Body of pancreas (tissue), 4 donors: ENCODE measurements around the gene METTL25B. TPM values are rescaled to one million over a fixed set of nuclear protein-coding genes. Genes with fewer than 3 reads are reported as not detected.
"Not testable (repeated sequence)": the region's sequence is repeated elsewhere in the genome, so short reads cannot be mapped to it uniquely, and the experiment has no call there.

ENCODE experiments used
- ATAC-seq: fragments of 150-250 bp; one replicate; pipeline ENCODE4 v1.9.1; 2016
- DNase-seq, 4 donors: peaks; one replicate each; pipeline ENCODE4 v3.0.0-alpha.2; 2019
- H3K27ac ChIP-seq, 4 donors: fragments of 200-600 bp; sonication (generic); 1 replicate in 3 of 4; 2 replicates in 1 of 4; pipeline versions ENCODE4 v1.5.1 to v1.6.1; 2016 to 2019; ENCODE audit warnings: mild to moderate bottlenecking in 1 of 4, mixed read lengths in 1 of 4, moderate library complexity in 1 of 4
- H3K27me3 ChIP-seq, 2 donors: fragments of 200-600 bp; sonication (generic); one replicate each; pipeline ENCODE4 v1.6.0; 2016; ENCODE audit warnings: mild to moderate bottlenecking in 1 of 2
- H3K36me3 ChIP-seq, 2 donors: fragments of 200-600 bp; sonication (generic); replicated peaks in 1 of 2; 2 replicates each; pipeline ENCODE4 v1.5.1; 2016; ENCODE audit warnings: low read depth in 2 of 2; ENCODE audit not compliant: insufficient read depth in 1 of 2
- H3K4me1 ChIP-seq: fragments of 200-600 bp; sonication (generic); one replicate; pipeline ENCODE4 v1.6.0; 2016
- H3K4me3 ChIP-seq, 2 donors: fragments of 200-600 bp; sonication (generic); 1 replicate in 1 of 2; 2 replicates in 1 of 2; pipeline ENCODE4 v1.5.1; 2016 to 2019
- H3K9me3 ChIP-seq, 3 donors: fragments of 200-600 bp; sonication (generic); 1 replicate in 2 of 3; 2 replicates in 1 of 3; pipeline ENCODE4 v1.5.1; 2016
- CTCF ChIP-seq, 7 experiments: fragments of 450-650 bp in 4 of 7; fragments of 200-600 bp in 3 of 7; sonication (generic) in 3 of 7; IDR thresholded peaks; one replicate each; pipeline ENCODE4 v1.5.1; 2016 to 2019; ENCODE audit warnings: antibody characterized with exemption in 7 of 7
- POLR2A ChIP-seq, 3 donors: fragments of 450-650 bp; IDR thresholded peaks; one replicate each; pipeline ENCODE4 v1.6.1; 2016; ENCODE audit warnings: antibody characterized with exemption in 3 of 3, mild to moderate bottlenecking in 2 of 3
- WGBS, 2 donors: methylation state at CpG; one replicate each; pipeline ENCODE4 v1.1.5; 2017; 5-methylcytosine and 5-hydroxymethylcytosine counted together
- intact Hi-C: fragments of 100-400 bp; cut with DNase I; formaldehyde crosslinking; loops from one replicate; pipeline ENCODE4 v1.15.1; 2023
- total RNA-seq, 2 donors: library from RNA; depleted of rRNA; stranded (reverse); fragments of >200 nt; gene quantifications; one replicate each; pipeline ENCODE4 v1.1.0, GENCODE V29; 2016

Gene METTL25B
- total RNA-seq, 2 donors from 2014 or later, result 14.5 to 68.2 TPM

DNA sequence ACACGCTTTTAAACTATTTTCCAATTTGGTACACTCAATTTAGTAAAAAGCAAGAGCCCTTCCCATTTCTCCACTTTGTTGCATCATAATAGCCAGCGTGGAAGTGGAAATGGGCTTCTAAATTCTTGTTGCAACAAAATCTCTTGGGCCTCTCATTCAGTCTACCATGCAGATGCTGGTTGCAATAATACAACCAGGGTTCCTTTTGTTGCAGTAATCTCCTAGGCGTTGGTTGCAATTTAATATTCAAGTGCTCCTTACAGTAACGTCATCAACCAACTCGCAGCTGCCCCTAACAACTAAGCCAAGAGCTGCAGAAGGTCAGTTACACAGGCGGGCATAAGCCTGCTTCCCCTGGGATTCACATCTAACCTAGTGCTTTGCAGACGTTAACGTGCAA lies 25.9 kb downstream of the METTL25B start:
- H3K4me3 ChIP-seq, result no peak overlapping the region
- peaks cover 22% of the 10 kb centered on the region for H3K4me1 ChIP-seq
- DNase-seq, result no peak
- 81 to 84% methylated on average over 8 of the region's 8 CpGs for WGBS, 2 donors
- intact Hi-C loops, result no loop called here
- no peak for ATAC-seq
- no peak overlapping the region for H3K27ac ChIP-seq
- no peaks in the 10 kb centered on the region for H3K27me3 ChIP-seq
- no peaks in the 10 kb centered on the region for H3K9me3 ChIP-seq
- H3K36me3 ChIP-seq, result no peaks in the 10 kb centered on the region
- no peak for TF ChIP-seq POLR2A (IDR thresholded peaks at IDR 0.05)
- TF ChIP-seq CTCF (IDR thresholded peaks at IDR 0.05), result no peak

DNA sequence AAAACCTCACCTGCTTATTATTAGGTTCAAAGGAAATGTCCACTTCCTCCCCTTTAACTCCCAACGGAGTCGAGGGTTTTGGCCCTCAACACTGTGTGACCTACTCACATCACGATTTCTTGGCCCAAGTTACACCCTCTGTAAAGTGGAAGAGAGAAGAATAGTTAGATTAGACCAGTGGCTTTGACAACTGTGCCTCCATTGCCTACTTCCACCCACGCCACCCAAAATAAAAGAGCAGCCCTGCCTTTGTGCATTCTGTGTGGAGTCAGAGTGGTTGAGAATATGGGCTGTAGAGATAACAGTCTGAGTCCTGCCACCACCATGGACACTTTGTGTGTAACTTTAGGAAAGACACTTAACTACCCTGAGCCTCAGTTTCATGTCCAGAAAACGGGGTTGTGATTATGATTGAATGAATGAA lies 27.3 kb downstream of the METTL25B start:
- ATAC-seq (no peak), DNase-seq (no peak)
- Histone ChIP-seq H3K27ac (no peak overlapping the region), H3K4me3 (no peak overlapping the region), H3K9me3 (no peaks in the 10 kb centered on the region), H3K27me3 (no peaks in the 10 kb centered on the region), H3K36me3 (no peaks in the 10 kb centered on the region), H3K4me1 (peaks cover 10% of the 10 kb centered on the region)
- TF ChIP-seq CTCF (IDR thresholded peaks at IDR 0.05) (no peak), POLR2A (IDR thresholded peaks at IDR 0.05) (no peak)
- WGBS, 2 donors, result 58 to 72% methylated on average over 5 of the region's 5 CpGs
- intact Hi-C loops, result no loop called here

DNA sequence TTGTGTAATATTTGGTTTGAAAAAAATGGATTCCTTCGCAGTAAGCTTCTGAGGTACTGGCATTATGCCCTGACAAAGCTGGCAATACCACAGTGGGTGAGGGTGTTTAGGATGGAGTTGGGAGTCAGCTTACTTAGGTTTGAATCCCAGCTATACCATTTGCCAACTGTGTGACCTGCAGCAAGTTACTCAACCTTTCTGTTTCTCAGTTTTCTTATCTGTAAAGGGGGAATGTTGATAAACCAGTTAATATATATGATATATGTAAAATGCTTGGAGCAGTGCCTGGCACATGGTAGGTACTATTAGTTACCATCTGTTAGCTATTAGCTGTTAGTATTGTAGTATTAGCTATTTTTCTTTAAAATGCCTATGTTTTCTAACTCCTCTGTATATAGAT lies 28.1 kb downstream of the METTL25B start:
- 92 to 93% methylated on average over 1 of the region's 1 CpG for WGBS, 2 donors
- intact Hi-C loops, result no loop called here

DNA sequence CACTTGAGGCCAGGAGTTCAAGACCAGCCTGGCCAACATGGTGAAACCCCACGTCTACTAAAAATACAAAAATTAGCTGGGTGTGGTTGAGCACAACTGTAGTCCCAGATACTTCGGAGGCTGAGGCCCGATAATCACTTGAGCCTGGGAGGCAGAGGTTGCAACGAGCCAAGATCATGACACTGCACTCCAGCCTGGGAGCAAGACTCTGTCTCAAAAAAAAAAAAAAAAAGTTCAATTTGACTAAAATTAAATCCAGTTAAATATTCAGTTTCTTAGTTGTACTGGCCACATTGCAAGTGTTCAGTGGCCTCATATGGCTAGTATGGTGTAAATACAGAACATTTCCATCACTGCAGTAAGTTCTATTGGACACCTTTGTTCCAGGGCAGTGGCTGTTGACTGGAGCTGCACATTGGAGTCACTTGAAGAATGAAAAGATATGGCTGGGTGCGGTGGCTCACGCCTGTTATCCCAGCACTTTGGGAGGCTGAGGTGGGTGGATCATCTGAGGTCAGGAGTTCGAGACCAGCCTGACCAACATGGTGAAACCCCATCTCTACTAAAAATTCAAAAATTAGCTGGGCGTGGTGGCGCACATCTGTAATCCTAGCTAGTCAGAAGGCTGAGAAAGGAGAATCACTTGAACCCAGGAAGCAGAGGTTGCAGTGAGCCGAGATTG lies 29.4 kb downstream of the METTL25B start:
- ATAC-seq, H3K4me1 ChIP-seq, intact Hi-C loops, H3K9me3 ChIP-seq, H3K27me3 ChIP-seq, DNase-seq, H3K4me3 ChIP-seq, H3K36me3 ChIP-seq, H3K27ac ChIP-seq: not testable (repeated sequence)
- WGBS, 2 donors, result 89 to 93% methylated on average over 10 of the region's 10 CpGs

More for the DNA sequence above, 28.1 kb downstream of the METTL25B start:
- H3K4me1 ChIP-seq, result peaks cover 10% of the 10 kb centered on the region
- ATAC-seq, result no peak
- H3K4me3 ChIP-seq, result no peak overlapping the region
- TF ChIP-seq CTCF (IDR thresholded peaks at IDR 0.05) (no peak), POLR2A (IDR thresholded peaks at IDR 0.05) (no peak)
- H3K27ac ChIP-seq, result no peak overlapping the region
- no peak for DNase-seq
- no peaks in the 10 kb centered on the region for H3K36me3 ChIP-seq
- H3K27me3 ChIP-seq, result no peaks in the 10 kb centered on the region
- H3K9me3 ChIP-seq, result no peaks in the 10 kb centered on the region

- 64 to 74% methylated on average over 4 to 6 of the region's 6 CpGs for WGBS, 2 donors
- TF ChIP-seq POLR2A (IDR thresholded peaks at IDR 0.05) (no peak), CTCF (IDR thresholded peaks at IDR 0.05) (no peak)
- Histone ChIP-seq H3K27me3 (no peaks in the 10 kb centered on the region), H3K9me3 (no peaks in the 10 kb centered on the region), H3K27ac (no peak overlapping the region), H3K4me3 (no peak overlapping the region), H3K4me1 (no peaks in the 10 kb centered on the region), H3K36me3 (no peaks in the 10 kb centered on the region)
- DNase-seq (no peak), ATAC-seq (no peak)
- intact Hi-C loops, result no loop called here
These were observed 32.0 kb downstream of the METTL25B start for GRCh38 chr1:156760092-156760795.
